ENCODE data around the gene AGFG2. TPM values are rescaled to one million over a fixed set of nuclear protein-coding genes. Genes with fewer than 3 reads are reported as not detected.

Gene AGFG2
- total and polyA plus RNA-seq, 2 donors (not counting 1 experiment from before 2014, with no cell fraction given): 2.4 to 3.1 TPM

DNA sequence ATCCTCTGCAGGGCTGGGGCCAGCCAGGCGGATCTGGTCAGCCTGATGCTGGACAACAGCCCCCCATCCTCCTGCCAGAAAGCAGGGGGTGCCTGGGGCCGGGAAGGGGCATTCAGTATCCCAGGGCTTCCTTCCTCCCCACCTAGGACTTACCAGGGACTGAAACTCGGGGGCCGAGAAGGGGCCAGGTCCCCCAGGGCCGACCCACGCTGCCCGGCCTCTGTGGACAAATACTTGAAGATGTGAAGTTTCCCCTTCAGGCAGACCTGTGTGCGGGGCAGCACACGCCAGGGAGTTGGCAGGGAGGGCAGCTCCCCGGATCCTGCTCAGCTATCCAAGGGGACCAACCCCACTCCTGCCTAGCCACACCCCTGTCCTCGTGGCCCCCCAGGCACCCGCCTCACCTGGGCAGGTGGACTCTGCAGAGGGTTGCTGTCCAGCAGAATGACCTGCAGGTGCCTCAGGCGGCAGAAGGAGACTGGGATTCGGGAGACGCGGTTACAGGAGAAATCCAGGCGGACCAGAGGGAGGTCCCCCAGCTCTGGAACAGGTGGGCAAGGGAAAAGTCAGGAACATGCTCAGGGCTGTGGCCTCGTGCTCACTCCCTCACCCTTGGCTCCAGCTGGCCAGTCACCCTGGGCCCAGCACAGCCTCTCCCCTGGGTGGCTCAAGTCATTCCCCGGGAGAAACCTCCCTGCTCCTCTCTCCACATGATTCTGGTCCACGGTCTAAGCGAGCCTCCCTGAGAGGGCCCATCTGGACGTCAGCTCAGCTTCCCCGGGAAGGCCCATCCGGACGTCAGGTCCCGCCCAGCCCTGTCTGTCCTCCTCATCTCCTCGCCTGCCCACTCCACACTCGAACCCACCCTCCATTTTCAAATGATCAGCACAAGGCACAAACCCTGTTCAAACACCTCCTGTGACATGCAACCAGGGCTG is 39.5 kb downstream of the AGFG2 start:
- Histone ChIP-seq H4K20me1 (ENCODE audit: control insufficient read depth, extremely low read depth, insufficient read depth, low read length) (no peaks in the 10 kb centered on the region), H3K4me3 (replicated peaks in 1 of 4; ENCODE audit: control extremely low read depth in 1 of 4, insufficient read depth in 1 of 4, low read depth in 3 of 4, low read length in 4 of 4) (no peak overlapping the region), H3K27ac (ENCODE audit: insufficient read depth, low read length) (no peak overlapping the region), H3K79me2 (ENCODE audit: control insufficient read depth, insufficient read depth, low read length) (peaks cover 24% of the 10 kb centered on the region), H3K27me3 (ENCODE audit: control insufficient read depth, insufficient read depth, low read length) (no peaks in the 10 kb centered on the region), H3K4me2 (ENCODE audit: extremely low read depth, insufficient read depth, low read length) (no peak overlapping the region), H3K9ac (ENCODE audit: insufficient read depth, low read length) (no peak overlapping the region), H2AFZ (ENCODE audit: low read length) (no peak overlapping the region), H3K4me1 (ENCODE audit: control insufficient read depth, extremely low read depth, insufficient read depth, low read length) (peaks cover 2% of the 10 kb centered on the region), H3K9me3 (ENCODE audit: control insufficient read depth, insufficient read depth, low read depth, low read length) (no peaks in the 10 kb centered on the region), H3K36me3 (ENCODE audit: control insufficient read depth, insufficient read depth, low read length) (peaks cover 55% of the 10 kb centered on the region)
- no peak for DNase-seq (ENCODE audit: low read depth in 2 of 2)
- no peak for TF ChIP-seq EZH2 (IDR thresholded peaks at IDR 0.05; ENCODE audit: low read length, missing control alignments)
- TF ChIP-seq, protein P1, sequence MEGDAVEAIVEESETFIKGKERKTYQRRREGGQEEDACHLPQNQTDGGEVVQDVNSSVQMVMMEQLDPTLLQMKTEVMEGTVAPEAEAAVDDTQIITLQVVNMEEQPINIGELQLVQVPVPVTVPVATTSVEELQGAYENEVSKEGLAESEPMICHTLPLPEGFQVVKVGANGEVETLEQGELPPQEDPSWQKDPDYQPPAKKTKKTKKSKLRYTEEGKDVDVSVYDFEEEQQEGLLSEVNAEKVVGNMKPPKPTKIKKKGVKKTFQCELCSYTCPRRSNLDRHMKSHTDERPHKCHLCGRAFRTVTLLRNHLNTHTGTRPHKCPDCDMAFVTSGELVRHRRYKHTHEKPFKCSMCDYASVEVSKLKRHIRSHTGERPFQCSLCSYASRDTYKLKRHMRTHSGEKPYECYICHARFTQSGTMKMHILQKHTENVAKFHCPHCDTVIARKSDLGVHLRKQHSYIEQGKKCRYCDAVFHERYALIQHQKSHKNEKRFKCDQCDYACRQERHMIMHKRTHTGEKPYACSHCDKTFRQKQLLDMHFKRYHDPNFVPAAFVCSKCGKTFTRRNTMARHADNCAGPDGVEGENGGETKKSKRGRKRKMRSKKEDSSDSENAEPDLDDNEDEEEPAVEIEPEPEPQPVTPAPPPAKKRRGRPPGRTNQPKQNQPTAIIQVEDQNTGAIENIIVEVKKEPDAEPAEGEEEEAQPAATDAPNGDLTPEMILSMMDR (conservative IDR thresholded peaks at IDR 0.05 in 1 of 2, IDR thresholded peaks at IDR 0.05 in 1 of 2; ENCODE audit: low read depth in 1 of 2, low read length in 2 of 2): no peak

DNA sequence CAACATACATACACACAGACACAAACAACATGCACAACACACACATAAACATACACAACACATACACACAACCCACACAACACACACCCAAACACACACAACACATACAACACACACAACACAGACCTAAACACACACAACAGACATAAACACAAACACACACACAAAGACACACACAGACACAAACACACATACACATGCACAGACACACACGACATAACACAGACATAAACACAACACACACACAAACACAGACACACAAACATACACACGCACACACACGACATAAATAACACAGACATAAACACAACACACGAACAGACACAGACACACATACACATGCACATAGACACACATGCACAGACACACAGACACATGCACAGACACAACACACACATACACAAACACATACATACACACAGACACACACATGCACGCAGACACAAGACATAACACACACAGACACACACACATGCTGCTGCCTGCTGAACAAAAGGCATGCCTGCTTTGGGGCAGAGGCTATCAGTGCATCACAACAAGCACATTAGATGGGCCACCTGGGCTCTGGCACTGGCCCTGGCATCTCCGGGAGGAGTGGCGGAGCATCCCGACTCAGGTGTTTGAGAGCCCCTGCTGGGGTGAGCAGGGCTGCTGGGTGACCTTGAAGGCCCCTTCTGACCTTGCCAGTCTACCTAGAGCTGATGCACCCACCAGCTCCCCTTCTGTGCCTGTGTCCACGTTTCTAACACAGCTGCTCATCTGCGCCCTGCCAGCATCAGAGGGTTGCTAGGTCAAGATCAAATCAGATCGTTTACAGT is 41.7 kb downstream of the AGFG2 start:
- TF ChIP-seq EZH2 (IDR thresholded peaks at IDR 0.05; ENCODE audit: low read length, missing control alignments): no peak
- TF ChIP-seq, protein P1 (conservative IDR thresholded peaks at IDR 0.05 in 1 of 2, IDR thresholded peaks at IDR 0.05 in 1 of 2; ENCODE audit: low read depth in 1 of 2, low read length in 2 of 2): no peak
- Histone ChIP-seq H3K79me2 (ENCODE audit: control insufficient read depth, insufficient read depth, low read length) (peaks cover 43% of the 10 kb centered on the region), H3K4me2 (ENCODE audit: extremely low read depth, insufficient read depth, low read length) (no peak overlapping the region), H3K4me3 (replicated peaks in 1 of 4; ENCODE audit: control extremely low read depth in 1 of 4, insufficient read depth in 1 of 4, low read depth in 3 of 4, low read length in 4 of 4) (no peak overlapping the region), H3K36me3 (ENCODE audit: control insufficient read depth, insufficient read depth, low read length) (peaks cover 44% of the 10 kb centered on the region), H3K4me1 (ENCODE audit: control insufficient read depth, extremely low read depth, insufficient read depth, low read length) (peaks cover 9% of the 10 kb centered on the region), H3K27ac (ENCODE audit: insufficient read depth, low read length) (no peak overlapping the region), H4K20me1 (ENCODE audit: control insufficient read depth, extremely low read depth, insufficient read depth, low read length) (no peaks in the 10 kb centered on the region), H3K9me3 (ENCODE audit: control insufficient read depth, insufficient read depth, low read depth, low read length) (no peaks in the 10 kb centered on the region), H2AFZ (ENCODE audit: low read length) (no peak overlapping the region), H3K27me3 (ENCODE audit: control insufficient read depth, insufficient read depth, low read length) (no peaks in the 10 kb centered on the region), H3K9ac (ENCODE audit: insufficient read depth, low read length) (no peak overlapping the region)
- DNase-seq (ENCODE audit: low read depth in 2 of 2): no peak

GRCh38 chr7:100582041-100582579 is 43.1 kb downstream of the AGFG2 start:
- Histone ChIP-seq H3K79me2 (ENCODE audit: control insufficient read depth, insufficient read depth, low read length) (peaks cover 43% of the 10 kb centered on the region), H3K36me3 (ENCODE audit: control insufficient read depth, insufficient read depth, low read length) (peaks cover 35% of the 10 kb centered on the region), H3K9ac (ENCODE audit: insufficient read depth, low read length) (no peak overlapping the region), H2AFZ (ENCODE audit: low read length) (no peak overlapping the region), H3K27ac (ENCODE audit: insufficient read depth, low read length) (no peak overlapping the region), H3K4me2 (ENCODE audit: extremely low read depth, insufficient read depth, low read length) (no peak overlapping the region), H3K4me1 (ENCODE audit: control insufficient read depth, extremely low read depth, insufficient read depth, low read length) (peaks cover 9% of the 10 kb centered on the region), H3K4me3 (replicated peaks in 1 of 4; ENCODE audit: control extremely low read depth in 1 of 4, insufficient read depth in 1 of 4, low read depth in 3 of 4, low read length in 4 of 4) (no peak overlapping the region), H3K27me3 (ENCODE audit: control insufficient read depth, insufficient read depth, low read length) (no peaks in the 10 kb centered on the region), H4K20me1 (ENCODE audit: control insufficient read depth, extremely low read depth, insufficient read depth, low read length) (no peaks in the 10 kb centered on the region), H3K9me3 (ENCODE audit: control insufficient read depth, insufficient read depth, low read depth, low read length) (no peaks in the 10 kb centered on the region)
- no peak for DNase-seq (ENCODE audit: low read depth in 2 of 2)
- TF ChIP-seq EZH2 (IDR thresholded peaks at IDR 0.05; ENCODE audit: low read length, missing control alignments): no peak
- TF ChIP-seq, protein P1 (conservative IDR thresholded peaks at IDR 0.05 in 1 of 2, IDR thresholded peaks at IDR 0.05 in 1 of 2; ENCODE audit: low read depth in 1 of 2, low read length in 2 of 2): no peak
